ENCODE results near the gene GEN1.

The GEN1 gene

GRCh38 chr2:17781482-17781881 lies 27.5 kb downstream of the GEN1 start:
- Histone ChIP-seq H3K4me3 (no peak overlapping the region), H3K4me2 (no peak overlapping the region), H3K9me3 (replicated peaks in 1 of 11) (peaks cover 0 to 6% (median 0%) of the 10 kb centered on the region in 11 experiments; a peak in 3 of 22 replicates), H3K27me3 (no peaks in the 10 kb centered on the region), H4K20me1 (no peaks in the 10 kb centered on the region), H3K36me3 (peaks cover 33 to 94% (median 81%) of the 10 kb centered on the region in 11 experiments), H3K4me1 (no peaks in the 10 kb centered on the region), H3K27ac (no peak overlapping the region), H3K9ac (no peak overlapping the region)
- TF ChIP-seq Cebpa-rat (IDR thresholded peaks at IDR 0.05) = no peak

DNA sequence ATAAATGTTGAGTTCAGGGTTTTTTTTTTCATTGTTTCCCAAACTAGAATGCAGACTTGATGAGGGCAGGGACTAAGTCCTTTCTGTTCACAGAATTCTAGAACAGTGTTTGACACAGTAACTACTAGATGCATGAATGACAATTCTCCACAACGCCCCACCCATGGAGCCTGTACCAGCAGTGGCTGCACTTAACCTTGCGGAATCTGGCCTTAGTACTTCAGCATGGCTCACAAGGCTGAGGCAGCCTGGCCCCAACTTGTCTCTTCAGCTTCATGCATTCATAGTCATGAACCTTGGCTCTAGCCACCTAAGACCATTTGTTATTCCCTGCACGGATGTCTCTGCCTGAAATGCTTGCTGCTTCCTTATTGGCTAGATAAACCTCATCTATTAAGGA lies 32.8 kb downstream of the GEN1 start:
- no peak for TF ChIP-seq Cebpa-rat (IDR thresholded peaks at IDR 0.05)
- H3K27me3 ChIP-seq = no peaks in the 10 kb centered on the region
- H3K27ac ChIP-seq = no peak overlapping the region
- H3K9me3 ChIP-seq (replicated peaks in 1 of 11) = peaks cover 0 to 6% (median 0%) of the 10 kb centered on the region in 11 experiments; a peak in 3 of 22 replicates
- no peak overlapping the region for H3K4me2 ChIP-seq
- H3K36me3 ChIP-seq = peaks cover 2 to 45% (median 39%) of the 10 kb centered on the region in 11 experiments
- H3K4me3 ChIP-seq = no peak overlapping the region
- no peak overlapping the region for H3K9ac ChIP-seq
- no peaks in the 10 kb centered on the region for H4K20me1 ChIP-seq
- H3K4me1 ChIP-seq = peaks cover 10 to 25% (median 13%) of the 10 kb centered on the region in 10 experiments

DNA sequence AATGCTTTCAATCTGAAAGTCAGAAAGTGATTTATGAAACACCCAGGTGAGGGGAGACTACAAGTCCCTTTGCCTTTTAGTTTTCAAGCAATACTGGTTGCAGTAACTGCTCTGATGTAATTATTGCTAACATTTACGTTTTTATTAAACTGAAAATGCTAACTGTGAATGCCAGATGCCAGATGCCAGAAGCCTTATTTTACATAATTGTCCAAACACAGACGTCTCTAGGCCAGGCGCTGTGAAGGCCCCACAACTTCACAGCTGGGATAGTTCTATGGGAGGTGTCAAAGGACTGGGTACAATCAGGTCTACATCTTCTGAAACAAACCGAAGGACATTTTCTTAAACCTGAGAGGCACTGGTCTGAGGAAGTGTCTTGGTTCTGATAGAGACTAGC lies 34.8 kb downstream of the GEN1 start:
- H3K27ac ChIP-seq = peak overlapping the region in 5 of 11 experiments; percentile 3 to 27 (median 21); a peak in 4 of 22 replicates
- no peak overlapping the region for H3K4me2 ChIP-seq
- H3K9me3 ChIP-seq (replicated peaks in 1 of 11) = no peaks in the 10 kb centered on the region
- no peak overlapping the region for H3K9ac ChIP-seq
- H3K4me1 ChIP-seq = peaks cover 19 to 44% (median 33%) of the 10 kb centered on the region in 10 experiments
- no peaks in the 10 kb centered on the region for H4K20me1 ChIP-seq
- TF ChIP-seq Cebpa-rat (IDR thresholded peaks at IDR 0.05) = no peak
- H3K4me3 ChIP-seq = no peak overlapping the region
- peaks cover 0 to 24% (median 18%) of the 10 kb centered on the region in 11 experiments; a peak in 15 of 22 replicates for H3K36me3 ChIP-seq
- no peaks in the 10 kb centered on the region for H3K27me3 ChIP-seq

- Histone ChIP-seq H3K9me3 (replicated peaks in 1 of 11) (no peaks in the 10 kb centered on the region), H3K4me3 (no peak overlapping the region), H3K9ac (peak overlapping the region in 1 of 11 experiments; percentile 9; a peak in 1 of 22 replicates), H3K27ac (peak overlapping the region in 8 of 11 experiments; percentile 37 to 68 (median 60); a peak in 10 of 22 replicates), H3K27me3 (no peaks in the 10 kb centered on the region), H3K4me2 (peak overlapping the region in 10 of 11 experiments; percentile 34 to 78 (median 60); a peak in 17 of 22 replicates), H3K4me1 (peaks cover 26 to 62% (median 50%) of the 10 kb centered on the region in 10 experiments), H3K36me3 (peaks cover 0 to 7% (median 2%) of the 10 kb centered on the region in 11 experiments; a peak in 7 of 22 replicates), H4K20me1 (no peaks in the 10 kb centered on the region)
- TF ChIP-seq Cebpa-rat (IDR thresholded peaks at IDR 0.05) = no peak
These were observed 36.6 kb downstream of the GEN1 start for GRCh38 chr2:17790536-17790935.

DNA sequence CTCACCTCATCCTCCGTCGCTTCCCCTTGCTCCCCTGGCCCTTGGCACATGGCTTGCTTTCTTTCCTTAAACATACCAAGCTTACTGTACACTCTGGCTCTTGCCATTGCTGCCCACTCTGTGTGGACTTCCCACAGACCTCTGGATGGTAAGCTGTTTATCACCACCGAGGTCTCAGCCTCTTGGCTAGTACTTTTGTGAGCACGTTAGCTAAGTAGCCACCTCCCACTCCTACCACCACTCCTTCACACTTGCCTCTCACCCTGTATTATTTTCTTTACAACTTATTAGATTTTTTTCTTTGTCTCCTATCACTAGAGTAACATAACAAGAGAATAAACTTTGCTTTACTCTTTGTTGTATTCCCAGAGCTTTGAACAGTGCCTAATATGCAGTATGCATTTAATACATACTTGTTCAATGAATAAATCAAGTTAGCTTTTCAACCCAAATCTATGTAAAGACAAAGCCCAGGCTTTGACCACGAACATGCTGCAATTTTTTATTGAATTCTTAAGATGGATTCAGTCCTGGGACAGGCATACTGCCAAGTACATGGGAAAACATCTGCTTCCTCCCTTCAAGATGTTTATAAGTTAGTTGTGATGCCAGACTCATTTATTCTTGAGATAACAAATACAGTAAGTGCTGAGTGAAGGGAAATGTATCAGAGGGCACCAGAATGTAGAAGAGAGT lies 37.3 kb downstream of the GEN1 start:
- Histone ChIP-seq H3K27ac (peak overlapping the region in 9 of 11 experiments; percentile 37 to 68 (median 60); a peak in 17 of 22 replicates), H3K4me3 (no peak overlapping the region), H3K9me3 (replicated peaks in 1 of 11) (no peaks in the 10 kb centered on the region), H3K36me3 (no peaks in the 10 kb centered on the region; a peak in 1 of 22 replicates), H3K27me3 (no peaks in the 10 kb centered on the region), H3K4me1 (peaks cover 34 to 69% (median 57%) of the 10 kb centered on the region in 10 experiments), H4K20me1 (no peaks in the 10 kb centered on the region), H3K4me2 (peak overlapping the region; percentile 34 to 78 (median 60); a peak in 21 of 22 replicates), H3K9ac (peak overlapping the region in 1 of 11 experiments; percentile 9; a peak in 1 of 22 replicates)
- no peak for TF ChIP-seq Cebpa-rat (IDR thresholded peaks at IDR 0.05)

- Histone ChIP-seq H3K4me3 (no peak overlapping the region), H4K20me1 (no peaks in the 10 kb centered on the region), H3K4me2 (peak overlapping the region; percentile 34 to 78 (median 60)), H3K4me1 (peaks cover 36 to 71% (median 59%) of the 10 kb centered on the region in 10 experiments), H3K27ac (peak overlapping the region in 9 of 11 experiments; percentile 37 to 68 (median 60); a peak in 17 of 22 replicates), H3K36me3 (no peaks in the 10 kb centered on the region), H3K9ac (0 out of 22 replicates have a peak overlapping the region, but pooled peaks of 1 of the 11 experiments have one; percentile 9), H3K9me3 (replicated peaks in 1 of 11) (no peaks in the 10 kb centered on the region), H3K27me3 (no peaks in the 10 kb centered on the region)
- no peak for TF ChIP-seq Cebpa-rat (IDR thresholded peaks at IDR 0.05)
These were observed 37.8 kb downstream of the GEN1 start for GRCh38 chr2:17791817-17792130.

GRCh38 chr2:17792515-17792914 lies 38.6 kb downstream of the GEN1 start:
- Histone ChIP-seq H3K4me3 (no peak overlapping the region), H3K4me2 (peak overlapping the region; percentile 34 to 81 (median 65)), H3K36me3 (no peaks in the 10 kb centered on the region), H3K27ac (peak overlapping the region in 9 of 11 experiments; percentile 37 to 68 (median 60); a peak in 13 of 22 replicates), H3K9ac (no peak overlapping the region), H3K27me3 (no peaks in the 10 kb centered on the region), H3K4me1 (peaks cover 36 to 69% (median 59%) of the 10 kb centered on the region in 10 experiments), H4K20me1 (no peaks in the 10 kb centered on the region), H3K9me3 (replicated peaks in 1 of 11) (no peaks in the 10 kb centered on the region)
- no peak for TF ChIP-seq Cebpa-rat (IDR thresholded peaks at IDR 0.05)

DNA sequence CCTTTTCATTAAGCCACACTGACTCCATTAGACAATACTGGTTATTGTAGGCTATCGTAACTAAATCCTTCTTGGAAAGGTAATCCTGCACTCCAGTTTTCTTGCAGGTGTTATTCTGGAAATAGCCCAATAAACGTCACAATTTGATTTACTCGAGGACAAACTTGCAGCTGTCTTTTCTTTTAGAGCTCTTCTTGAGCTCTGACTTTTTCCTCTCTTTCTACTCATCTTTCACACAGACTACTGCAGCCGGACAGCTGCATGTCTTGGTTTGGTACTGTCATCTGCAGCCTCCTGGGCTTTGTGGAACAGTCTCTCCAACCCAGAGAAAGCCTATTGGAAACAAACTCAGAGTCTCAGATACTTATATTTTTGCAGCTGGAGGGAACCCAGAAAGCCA lies 39.4 kb downstream of the GEN1 start:
- peaks cover 36 to 66% (median 63%) of the 10 kb centered on the region in 10 experiments for H3K4me1 ChIP-seq
- peak overlapping the region in 5 of 11 experiments; percentile 4 to 42 (median 11); a peak in 5 of 22 replicates for H3K9ac ChIP-seq
- H3K4me2 ChIP-seq = peak overlapping the region in 9 of 11 experiments; percentile 41 to 81 (median 69); a peak in 19 of 22 replicates
- H4K20me1 ChIP-seq = no peaks in the 10 kb centered on the region
- no peak overlapping the region for H3K4me3 ChIP-seq
- H3K27ac ChIP-seq = peak overlapping the region in 7 of 11 experiments; percentile 25 to 61 (median 41); a peak in 11 of 22 replicates
- no peaks in the 10 kb centered on the region for H3K9me3 ChIP-seq (replicated peaks in 1 of 11)
- 0 out of 22 replicates have a peak, but pooled peaks cover 0 to 3% (median 0%) of the 10 kb centered on the region in 11 experiments for H3K36me3 ChIP-seq
- no peaks in the 10 kb centered on the region for H3K27me3 ChIP-seq
- no peak for TF ChIP-seq Cebpa-rat (IDR thresholded peaks at IDR 0.05)

- Histone ChIP-seq H4K20me1 (no peaks in the 10 kb centered on the region), H3K4me2 (peak overlapping the region; percentile 1 to 81 (median 68); a peak in 19 of 22 replicates), H3K27me3 (no peaks in the 10 kb centered on the region), H3K9ac (peak overlapping the region in 5 of 11 experiments; percentile 4 to 42 (median 11); a peak in 5 of 22 replicates), H3K4me3 (no peak overlapping the region), H3K9me3 (replicated peaks in 1 of 11) (no peaks in the 10 kb centered on the region), H3K27ac (peak overlapping the region in 8 of 11 experiments; percentile 25 to 61 (median 42); a peak in 13 of 22 replicates), H3K4me1 (peaks cover 38 to 72% (median 68%) of the 10 kb centered on the region in 10 experiments), H3K36me3 (0 out of 22 replicates have a peak, but pooled peaks cover 0 to 4% (median 0%) of the 10 kb centered on the region in 11 experiments)
- no peak for TF ChIP-seq Cebpa-rat (IDR thresholded peaks at IDR 0.05)
These were observed 39.9 kb downstream of the GEN1 start for GRCh38 chr2:17793803-17794354.
